Caco-2 (cell line): Measurements from ENCODE around the gene AGAP1. TPM values are rescaled to one million over a fixed set of nuclear protein-coding genes. Genes with fewer than 3 reads are reported as not detected.

Source experiments
- BruUV-seq: library from RNA; stranded (reverse); fragments of 400-500 nt; replicated peaks from 2 replicates; lab custom pipeline; 2021; lab: Mats Ljungman, UMichigan
- CTCF ChIA-PET: fragments of 300-600 bp; sonication (Branson Sonifier 250); formaldehyde crosslinking; loops from one replicate; lab custom pipeline; 2022; ENCODE audit warnings: antibody characterized with exemption; lab: Charles Lee
- POLR2A ChIA-PET: fragments of 300-600 bp; sonication (Branson Sonifier 250); formaldehyde crosslinking; loops from one replicate; lab custom pipeline; 2022; ENCODE audit warnings: antibody characterized with exemption; lab: Charles Lee
- DNase-seq, 2 experiments: peaks; one replicate each; pipeline versions ENCODE4 v3.0.0 to v3.0.0-alpha.2; 2020 to 2022
- H3K27me3 ChIP-seq: replicated peaks from 2 replicates; pipeline ENCODE4 v1.6.0; 2011; ENCODE audit warnings: low read length; ENCODE audit not compliant: control insufficient read depth, insufficient read depth
- H3K36me3 ChIP-seq: 2 replicates; pipeline ENCODE4 v1.5.1; 2011; ENCODE audit warnings: low read length; ENCODE audit not compliant: control insufficient read depth, insufficient read depth
- H3K4me1 ChIP-seq: fragments of 250-450 bp; sonication (Bioruptor Pico); 2 replicates; pipeline ENCODE4 v1.5.1; 2020; ENCODE audit warnings: mild to moderate bottlenecking
- H3K4me3 ChIP-seq: 2 replicates; pipeline ENCODE4 v1.5.1; 2011; ENCODE audit warnings: low read depth, mild to moderate bottlenecking, control low read depth, low read length
- H3K9me3 ChIP-seq: fragments of 250-450 bp; sonication (Bioruptor Pico); 2 replicates; pipeline ENCODE4 v1.5.1; 2020; ENCODE audit warnings: mild to moderate bottlenecking, moderate library complexity
- H3K27ac Mint-ChIP-seq: one replicate; pipeline ENCODE4 v1.8.0; 2022; ENCODE audit warnings: mixed read lengths; ENCODE audit not compliant: unreplicated experiment
- H3K27me3 Mint-ChIP-seq: one replicate; pipeline ENCODE4 v1.8.0; 2022; ENCODE audit warnings: mixed read lengths; ENCODE audit not compliant: insufficient read depth, unreplicated experiment
- H3K36me3 Mint-ChIP-seq: one replicate; pipeline ENCODE4 v1.8.0; 2022; ENCODE audit warnings: mild to moderate bottlenecking, mixed read lengths; ENCODE audit not compliant: insufficient read depth, unreplicated experiment
- H3K4me1 Mint-ChIP-seq: one replicate; pipeline ENCODE4 v1.8.0; 2022; ENCODE audit warnings: low read depth, mixed read lengths; ENCODE audit not compliant: unreplicated experiment
- H3K4me3 Mint-ChIP-seq: one replicate; pipeline ENCODE4 v1.8.0; 2022; ENCODE audit warnings: mild to moderate bottlenecking, moderate library complexity, mixed read lengths; ENCODE audit not compliant: unreplicated experiment
- H3K9me3 Mint-ChIP-seq: one replicate; pipeline ENCODE4 v1.8.0; 2022; ENCODE audit warnings: mixed read lengths; ENCODE audit not compliant: unreplicated experiment
- intact Hi-C: fragments of 100-400 bp; cut with micrococcal nuclease; formaldehyde crosslinking; loops from one replicate; pipeline ENCODE4 v1.10.0; 2022; ENCODE audit not compliant: unreplicated experiment
- total RNA-seq: library from RNA; stranded (reverse); gene quantifications from 2 replicates; pipeline ENCODE4 v1.2.3, GENCODE V29; 2022
- TF ChIP-seq, protein P1 (sequence below), 2 experiments: fragments of 200-600 bp in 1 of 2; IDR thresholded peaks; 1 replicate in 1 of 2; 2 replicates in 1 of 2; pipeline versions ENCODE4 v1.5.1 to v1.8.0; 2011 to 2022; ENCODE audit warnings: antibody characterized with exemption in 1 of 2, control low read depth in 1 of 2, inconsistent platforms in 1 of 2, low read depth in 1 of 2, low read length in 1 of 2, mild to moderate bottlenecking in 1 of 2, moderate library complexity in 1 of 2; ENCODE audit not compliant: insufficient read depth in 1 of 2, severe bottlenecking in 1 of 2, unreplicated experiment in 1 of 2

AGAP1 gene
- total RNA-seq, 1 experiment from 2014 or later, result 41.7 TPM

- Mint-ChIP-seq H3K27ac (no peak overlapping the region), H3K4me1 (no peaks in the 10 kb centered on the region), H3K36me3 (peaks cover 5% of the 10 kb centered on the region), H3K4me3 (no peak overlapping the region), H3K9me3 (no peaks in the 10 kb centered on the region), H3K27me3 (no peaks in the 10 kb centered on the region)
- no TSS peak for BruUV-seq
- no peak for DNase-seq
- no peaks in the 10 kb centered on the region for H3K9me3 ChIP-seq
- no peak overlapping the region for H3K4me3 ChIP-seq
- intact Hi-C loops, result no loop called here
- POLR2A ChIA-PET, result no interaction called here
- no peaks in the 10 kb centered on the region for H3K4me1 ChIP-seq
- CTCF ChIA-PET, result no interaction called here
- H3K27me3 ChIP-seq, result no peaks in the 10 kb centered on the region
- no peaks in the 10 kb centered on the region for H3K36me3 ChIP-seq
- TF ChIP-seq, protein P1, sequence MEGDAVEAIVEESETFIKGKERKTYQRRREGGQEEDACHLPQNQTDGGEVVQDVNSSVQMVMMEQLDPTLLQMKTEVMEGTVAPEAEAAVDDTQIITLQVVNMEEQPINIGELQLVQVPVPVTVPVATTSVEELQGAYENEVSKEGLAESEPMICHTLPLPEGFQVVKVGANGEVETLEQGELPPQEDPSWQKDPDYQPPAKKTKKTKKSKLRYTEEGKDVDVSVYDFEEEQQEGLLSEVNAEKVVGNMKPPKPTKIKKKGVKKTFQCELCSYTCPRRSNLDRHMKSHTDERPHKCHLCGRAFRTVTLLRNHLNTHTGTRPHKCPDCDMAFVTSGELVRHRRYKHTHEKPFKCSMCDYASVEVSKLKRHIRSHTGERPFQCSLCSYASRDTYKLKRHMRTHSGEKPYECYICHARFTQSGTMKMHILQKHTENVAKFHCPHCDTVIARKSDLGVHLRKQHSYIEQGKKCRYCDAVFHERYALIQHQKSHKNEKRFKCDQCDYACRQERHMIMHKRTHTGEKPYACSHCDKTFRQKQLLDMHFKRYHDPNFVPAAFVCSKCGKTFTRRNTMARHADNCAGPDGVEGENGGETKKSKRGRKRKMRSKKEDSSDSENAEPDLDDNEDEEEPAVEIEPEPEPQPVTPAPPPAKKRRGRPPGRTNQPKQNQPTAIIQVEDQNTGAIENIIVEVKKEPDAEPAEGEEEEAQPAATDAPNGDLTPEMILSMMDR (IDR thresholded peaks at IDR 0.05; ENCODE audit: insufficient read depth in 1 of 2, low read depth in 1 of 2, low read length in 1 of 2, severe bottlenecking in 1 of 2, unreplicated experiment in 1 of 2), result no peak
Measured at GRCh38 chr2:235605312-235606003, 111.6 kb downstream of the AGAP1 start.

- no peaks in the 10 kb centered on the region for H3K4me1 ChIP-seq
- ChIA-PET POLR2A (no interaction called here), CTCF (no interaction called here)
- H3K4me1 Mint-ChIP-seq, result no peaks in the 10 kb centered on the region
- no peaks in the 10 kb centered on the region for H3K9me3 Mint-ChIP-seq
- H3K4me3 ChIP-seq, result no peak overlapping the region
- intact Hi-C loops, result no loop called here
- H3K27ac Mint-ChIP-seq, result no peak overlapping the region
- DNase-seq, result no peak
- no TSS peak for BruUV-seq
- TF ChIP-seq, protein P1 (IDR thresholded peaks at IDR 0.05; ENCODE audit: insufficient read depth in 1 of 2, low read depth in 1 of 2, low read length in 1 of 2, severe bottlenecking in 1 of 2, unreplicated experiment in 1 of 2), result no peak
- no peaks in the 10 kb centered on the region for H3K36me3 ChIP-seq
- H3K27me3 ChIP-seq, result no peaks in the 10 kb centered on the region
- no peaks in the 10 kb centered on the region for H3K9me3 ChIP-seq
- H3K36me3 Mint-ChIP-seq, result peaks cover 5% of the 10 kb centered on the region
- H3K27me3 Mint-ChIP-seq, result no peaks in the 10 kb centered on the region
- H3K4me3 Mint-ChIP-seq, result no peak overlapping the region
Measured at GRCh38 chr2:235606004-235606715, 112.3 kb downstream of the AGAP1 start.

DNA sequence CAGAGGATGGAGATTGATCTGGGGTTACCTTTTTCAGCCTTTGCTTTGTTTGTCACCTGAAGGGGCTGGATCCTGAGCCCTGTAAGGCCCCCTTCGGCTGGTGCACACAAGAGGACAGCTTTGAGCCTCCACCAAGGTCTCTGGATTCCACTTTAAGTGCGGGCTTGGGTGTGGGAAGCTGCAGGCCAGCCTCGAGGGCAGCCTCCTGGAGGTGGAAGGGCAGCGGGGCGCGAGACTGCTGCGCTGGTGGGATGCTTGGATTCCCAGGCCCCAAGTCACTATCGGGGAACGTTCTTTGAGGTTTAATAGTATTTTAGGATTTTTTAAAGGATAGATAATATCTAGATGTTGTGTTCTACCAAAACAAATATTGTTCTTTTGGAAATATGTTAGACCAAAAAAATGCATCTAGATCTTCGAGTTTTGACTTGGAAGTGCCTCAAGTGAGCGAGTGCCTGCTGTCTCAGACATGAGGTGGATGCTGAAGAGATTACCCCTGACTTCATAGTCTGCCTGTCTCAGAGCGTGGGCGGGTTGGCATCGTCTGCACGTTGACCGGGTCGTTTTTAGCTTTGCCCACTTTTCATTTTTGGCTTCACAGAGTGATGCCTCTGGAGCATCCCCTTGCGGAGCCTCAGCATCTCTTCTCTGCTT, 113.8 kb downstream of the AGAP1 start:
- Mint-ChIP-seq H3K27me3 (no peaks in the 10 kb centered on the region), H3K9me3 (no peaks in the 10 kb centered on the region), H3K4me3 (no peak overlapping the region), H3K4me1 (no peaks in the 10 kb centered on the region), H3K27ac (no peak overlapping the region), H3K36me3 (no peaks in the 10 kb centered on the region)
- H3K4me3 ChIP-seq, result no peak overlapping the region
- intact Hi-C loops, result no loop called here
- H3K4me1 ChIP-seq, result no peaks in the 10 kb centered on the region
- H3K36me3 ChIP-seq, result no peaks in the 10 kb centered on the region
- ChIA-PET CTCF (no interaction called here), POLR2A (interaction anchor here (0.5 kb wide), 1 partner anchor 1708 kb away, joined by 5 read pairs; no protein-coding TSS in a partner anchor)
- no peaks in the 10 kb centered on the region for H3K9me3 ChIP-seq
- no peak for DNase-seq
- no peaks in the 10 kb centered on the region for H3K27me3 ChIP-seq
- TF ChIP-seq, protein P1 (IDR thresholded peaks at IDR 0.05; ENCODE audit: insufficient read depth in 1 of 2, low read depth in 1 of 2, low read length in 1 of 2, severe bottlenecking in 1 of 2, unreplicated experiment in 1 of 2), result no peak
- BruUV-seq, result no TSS peak
